Esophagus squamous epithelium (tissue), 5 donors: ENCODE results near the gene CAMK2A. TPM values are rescaled to one million over a fixed set of nuclear protein-coding genes. Genes with fewer than 3 reads are reported as not detected.

Source experiments
- DNase-seq: peaks from one replicate; lab custom pipeline; 2025; lab: John Stamatoyannopoulos, UW
- H3K27ac ChIP-seq, 4 donors: fragments of 200-600 bp; sonication (generic); one replicate each; pipeline ENCODE4 v1.5.1; 2016 to 2019; ENCODE audit warnings: mild to moderate bottlenecking in 1 of 4
- H3K27me3 ChIP-seq, 4 donors: fragments of 200-600 bp; sonication (generic); 1 replicate in 3 of 4; 2 replicates in 1 of 4; pipeline versions ENCODE4 v1.5.1 to v1.6.0; 2017 to 2021; ENCODE audit warnings: antibody characterized with exemption in 1 of 4
- H3K36me3 ChIP-seq, 3 donors: fragments of 200-600 bp; sonication (generic); one replicate each; pipeline ENCODE4 v1.5.1; 2016 to 2019
- H3K4me1 ChIP-seq, 3 donors: fragments of 200-600 bp; sonication (generic); one replicate each; pipeline ENCODE4 v1.5.1; 2017 to 2019
- H3K4me3 ChIP-seq, 4 donors: fragments of 200-600 bp; sonication (generic); 1 replicate in 3 of 4; 2 replicates in 1 of 4; pipeline ENCODE4 v1.5.1; 2016 to 2019; ENCODE audit warnings: mild to moderate bottlenecking in 2 of 4, moderate library complexity in 1 of 4
- H3K9me3 ChIP-seq, 3 donors: fragments of 200-600 bp; sonication (generic); one replicate each; pipeline ENCODE4 v1.5.1; 2016 to 2019
- CTCF ChIP-seq, 6 experiments: fragments of 450-650 bp in 4 of 6; fragments of 200-600 bp in 2 of 6; sonication (generic) in 2 of 6; IDR thresholded peaks; one replicate each; pipeline ENCODE4 v1.5.1; 2016 to 2019; ENCODE audit warnings: antibody characterized with exemption in 6 of 6, mild to moderate bottlenecking in 4 of 6, moderate library complexity in 4 of 6
- POLR2A ChIP-seq, 4 donors: fragments of 450-650 bp; IDR thresholded peaks; one replicate each; pipeline ENCODE4 v1.6.1; 2017; ENCODE audit warnings: antibody characterized with exemption in 4 of 4, mild to moderate bottlenecking in 4 of 4, moderate library complexity in 3 of 4
- WGBS, 2 donors: methylation state at CpG; one replicate each; pipeline ENCODE4 v1.1.5; 2018; 5-methylcytosine and 5-hydroxymethylcytosine counted together
- intact Hi-C: fragments of 100-400 bp; cut with DNase I; formaldehyde crosslinking; loops from one replicate; pipeline ENCODE4 v1.15.0; 2022
- total RNA-seq, 4 donors: library from RNA; depleted of rRNA; stranded (reverse); fragments of >200 nt; gene quantifications; one replicate each; pipeline ENCODE4 v1.1.0, GENCODE V29; 2016
- donor health status: DM: yes; HTN: yes; CAD: no.

Gene CAMK2A
- total RNA-seq, 4 donors from 2014 or later, result 0.04 TPM; not detected in 3

DNA sequence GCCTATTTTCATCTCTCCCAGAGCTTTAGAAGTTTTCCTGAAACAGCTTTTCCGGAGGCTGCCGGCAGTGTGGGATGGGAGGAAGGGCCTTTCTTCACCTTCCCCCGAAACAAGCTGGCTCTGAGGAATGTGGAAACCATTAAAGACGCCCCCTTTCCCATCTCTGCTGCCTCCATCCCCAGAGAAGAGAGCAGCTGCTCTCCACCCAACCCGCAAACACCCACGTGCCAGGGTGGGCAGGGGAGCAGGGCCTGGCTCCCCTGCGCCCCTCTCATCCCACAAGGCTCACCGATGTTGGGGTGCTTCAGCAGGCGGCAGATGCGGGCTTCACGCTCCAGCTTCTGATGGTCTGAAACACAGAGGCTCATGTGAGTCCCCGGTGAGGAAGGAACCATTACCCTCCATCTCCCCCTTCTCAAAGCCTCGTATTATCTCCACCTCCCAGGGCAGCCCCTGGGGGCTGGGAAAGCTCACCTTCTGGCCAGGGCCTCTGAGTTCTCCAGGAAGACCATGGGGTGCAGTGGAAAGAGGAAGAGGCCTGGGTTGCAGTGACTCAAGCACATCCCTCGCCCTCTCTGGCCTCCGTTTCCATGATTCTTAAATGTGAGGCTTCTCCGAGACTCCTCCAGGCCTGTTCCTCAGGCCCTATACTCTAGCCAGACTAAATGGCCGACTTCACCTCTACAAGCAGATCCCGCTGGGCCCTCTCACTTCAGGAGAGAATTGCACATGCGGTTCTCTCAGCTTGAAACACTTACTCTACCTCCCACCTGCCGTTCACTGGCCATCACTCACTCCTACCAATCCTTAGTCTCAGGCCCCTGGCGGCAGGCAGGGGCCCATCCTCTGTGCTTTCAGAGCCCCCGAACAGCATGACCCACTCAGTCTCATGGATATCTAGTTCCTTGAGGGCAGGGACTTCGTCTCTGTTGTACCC lies 24.6 kb downstream of the CAMK2A start:
- Histone ChIP-seq H3K36me3 (no peaks in the 10 kb centered on the region), H3K4me3 (no peak overlapping the region), H3K27me3 (no peaks in the 10 kb centered on the region), H3K9me3 (no peaks in the 10 kb centered on the region), H3K27ac (peak overlapping the region in 3 of 4 donors; percentile 11 to 26 (median 19)), H3K4me1 (peaks cover 10 to 13% (median 11%) of the 10 kb centered on the region in 3 donors)
- 81 to 92% methylated on average over 12 to 17 of the region's 23 CpGs for WGBS, 2 donors
- TF ChIP-seq POLR2A (IDR thresholded peaks at IDR 0.05) (no peak), CTCF (IDR thresholded peaks at IDR 0.05) (no peak)
- no peak for DNase-seq
- intact Hi-C loops, result no loop called here

DNA sequence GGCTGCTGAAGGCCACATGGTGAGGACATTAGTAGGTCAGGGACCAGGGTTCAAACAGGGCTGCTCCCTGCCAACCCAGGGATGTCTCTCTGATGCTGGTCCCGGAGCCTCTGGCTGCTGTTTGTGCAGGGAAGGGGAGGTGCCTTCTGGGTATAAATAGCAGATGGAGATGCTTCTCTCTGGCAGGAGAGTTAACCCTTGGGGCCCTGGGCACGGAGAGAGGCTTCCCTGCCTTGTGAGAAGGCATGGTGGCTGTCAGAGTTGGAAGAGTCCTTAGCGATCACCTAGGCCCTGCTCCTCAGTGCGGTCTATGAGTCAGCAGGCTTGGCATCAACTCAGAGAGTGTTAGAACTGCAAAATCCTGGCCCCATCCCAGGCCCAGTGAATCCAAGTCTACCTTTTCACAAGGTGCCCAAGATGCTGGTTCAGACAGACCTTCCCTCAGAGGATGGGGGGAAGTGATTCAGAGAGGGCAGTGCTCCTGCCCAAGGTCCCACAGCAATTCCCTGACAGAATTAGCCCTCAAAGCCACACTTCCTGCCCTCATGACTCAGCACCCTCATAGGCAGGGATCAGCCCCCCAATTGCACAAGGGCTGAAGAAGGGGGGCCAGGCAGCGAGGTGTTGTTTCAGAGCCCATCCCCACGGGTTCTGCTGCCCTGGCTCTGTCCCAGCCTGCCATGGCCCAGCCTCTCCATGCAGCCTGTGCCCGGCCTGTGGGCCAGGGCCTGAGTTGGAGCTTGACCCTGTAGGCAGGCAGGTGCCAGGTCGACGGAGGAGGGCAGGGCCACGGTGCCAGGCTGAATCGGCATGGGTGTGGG lies 25.6 kb downstream of the CAMK2A start:
- intact Hi-C loops, result no loop called here
- no peak for DNase-seq
- WGBS, 2 donors, result 0% methylated on average over 1 of the region's 11 CpGs; no CpG with 5 or more reads in 1 of the 2 donors
- H3K4me1 ChIP-seq, result peaks cover 10 to 13% (median 11%) of the 10 kb centered on the region in 3 donors
- no peak overlapping the region for H3K4me3 ChIP-seq
- peak overlapping the region in 3 of 4 donors; percentile 11 to 26 (median 19) for H3K27ac ChIP-seq
- H3K36me3 ChIP-seq, result no peaks in the 10 kb centered on the region
- TF ChIP-seq POLR2A (IDR thresholded peaks at IDR 0.05), result no peak
- TF ChIP-seq CTCF (IDR thresholded peaks at IDR 0.05), result no peak
- H3K27me3 ChIP-seq, result no peaks in the 10 kb centered on the region
- H3K9me3 ChIP-seq, result no peaks in the 10 kb centered on the region

- H3K9me3 ChIP-seq, result no peaks in the 10 kb centered on the region
- WGBS, 2 donors, result 72 to 82% methylated on average over 5 of the region's 5 CpGs
- no peaks in the 10 kb centered on the region for H3K36me3 ChIP-seq
- no peak for DNase-seq
- no peaks in the 10 kb centered on the region for H3K27me3 ChIP-seq
- peaks cover 10 to 13% (median 11%) of the 10 kb centered on the region in 3 donors for H3K4me1 ChIP-seq
- no peak for TF ChIP-seq CTCF (IDR thresholded peaks at IDR 0.05)
- TF ChIP-seq POLR2A (IDR thresholded peaks at IDR 0.05), result no peak
- intact Hi-C loops, result no loop called here
- H3K4me3 ChIP-seq, result no peak overlapping the region
- no peak overlapping the region for H3K27ac ChIP-seq
Observed at GRCh38 chr5:150263375-150263775, 26.2 kb downstream of the CAMK2A start.

DNA sequence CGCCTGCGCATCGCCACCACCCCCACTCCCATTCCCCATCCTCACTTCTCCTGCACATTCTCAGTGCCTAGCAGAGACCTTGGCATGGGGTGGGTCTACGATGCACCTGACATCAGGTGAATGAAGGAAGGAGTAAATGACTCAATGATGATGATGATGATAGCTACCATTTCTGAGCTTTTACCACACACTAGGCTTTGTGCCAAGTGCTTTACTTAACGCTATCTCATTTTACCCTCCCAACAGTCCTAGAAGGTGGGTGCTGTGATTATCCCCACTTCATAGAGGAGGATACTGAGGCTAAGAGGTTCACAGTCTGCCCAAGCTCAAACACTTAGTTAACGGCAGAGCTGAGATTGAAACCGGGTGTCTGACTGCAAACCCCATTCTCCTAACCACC lies 27.1 kb downstream of the CAMK2A start:
- H3K27me3 ChIP-seq, result no peaks in the 10 kb centered on the region
- H3K9me3 ChIP-seq, result no peaks in the 10 kb centered on the region
- peaks cover 10 to 13% (median 11%) of the 10 kb centered on the region in 3 donors for H3K4me1 ChIP-seq
- H3K36me3 ChIP-seq, result no peaks in the 10 kb centered on the region
- intact Hi-C loops, result no loop called here
- no peak overlapping the region for H3K27ac ChIP-seq
- TF ChIP-seq CTCF (IDR thresholded peaks at IDR 0.05) (no peak), POLR2A (IDR thresholded peaks at IDR 0.05) (no peak)
- H3K4me3 ChIP-seq, result no peak overlapping the region
- WGBS, 2 donors, result 80 to 82% methylated on average over 7 of the region's 7 CpGs
- DNase-seq, result no peak
